ENCODE measurements around the gene GP1BA.

GP1BA gene

GRCh38 chr17:4941319-4941610 lies 9.2 kb downstream of the GP1BA start:
- Histone ChIP-seq H2AFZ (ENCODE audit: low read length) (no peak overlapping the region), H3K9ac (ENCODE audit: low read length) (peak overlapping the region; percentile 97), H3K4me1 (ENCODE audit: insufficient read depth, low read length, severe bottlenecking) (peaks cover 63% of the 10 kb centered on the region), H3F3A (ENCODE audit: insufficient read depth, low read length) (peaks cover 17% of the 10 kb centered on the region), H4K20me1 (ENCODE audit: insufficient read depth, low read length) (no peaks in the 10 kb centered on the region), H3K27ac (ENCODE audit: low read depth, low read length, poor library complexity, severe bottlenecking) (peak overlapping the region; percentile 85), H3K4me3 (ENCODE audit: low read depth, low read length, poor library complexity, severe bottlenecking) (peak overlapping the region; percentile 85), H3K79me2 (ENCODE audit: insufficient read depth, low read length) (peaks cover 16% of the 10 kb centered on the region; the same call in 1 of the 2 replicates), H3K9me3 (ENCODE audit: low read length) (no peaks in the 10 kb centered on the region), H3K9me2 (ENCODE audit: low read depth, low read length) (no peaks in the 10 kb centered on the region), H3K4me2 (ENCODE audit: low read length) (peak overlapping the region; percentile 100), H3K36me3 (ENCODE audit: insufficient read depth, low read length) (peaks cover 75% of the 10 kb centered on the region), H3K27me3 (ENCODE audit: insufficient read depth, low read length) (no peaks in the 10 kb centered on the region)
- TF ChIP-seq CTCF (IDR thresholded peaks at IDR 0.05; ENCODE audit: low read length) (no peak), EZH2 (IDR thresholded peaks at IDR 0.05; ENCODE audit: borderline replicate concordance, low read length) (no peak)

GRCh38 chr17:4942760-4943508 lies 10.9 kb downstream of the GP1BA start:
- Histone ChIP-seq H3K9ac (ENCODE audit: low read length) (no peak overlapping the region), H4K20me1 (ENCODE audit: insufficient read depth, low read length) (no peaks in the 10 kb centered on the region), H3K79me2 (ENCODE audit: insufficient read depth, low read length) (peaks cover 21% of the 10 kb centered on the region), H3K9me3 (ENCODE audit: low read length) (no peaks in the 10 kb centered on the region), H2AFZ (ENCODE audit: low read length) (no peak overlapping the region), H3K27me3 (ENCODE audit: insufficient read depth, low read length) (no peaks in the 10 kb centered on the region), H3K4me1 (ENCODE audit: insufficient read depth, low read length, severe bottlenecking) (peaks cover 71% of the 10 kb centered on the region), H3K27ac (ENCODE audit: low read depth, low read length, poor library complexity, severe bottlenecking) (no peak overlapping the region), H3K4me2 (ENCODE audit: low read length) (no peak overlapping the region), H3K4me3 (ENCODE audit: low read depth, low read length, poor library complexity, severe bottlenecking) (no peak overlapping the region), H3K36me3 (ENCODE audit: insufficient read depth, low read length) (peaks cover 74% of the 10 kb centered on the region), H3K9me2 (ENCODE audit: low read depth, low read length) (no peaks in the 10 kb centered on the region), H3F3A (ENCODE audit: insufficient read depth, low read length) (peaks cover 18% of the 10 kb centered on the region)
- no peak for TF ChIP-seq CTCF (IDR thresholded peaks at IDR 0.05; ENCODE audit: low read length)
- TF ChIP-seq EZH2 (IDR thresholded peaks at IDR 0.05; ENCODE audit: borderline replicate concordance, low read length): no peak

- H3K27ac ChIP-seq (ENCODE audit: low read depth, low read length, poor library complexity, severe bottlenecking): peak overlapping the region; percentile 83
- H3K4me3 ChIP-seq (ENCODE audit: low read depth, low read length, poor library complexity, severe bottlenecking): peak overlapping the region; percentile 84
- H3K79me2 ChIP-seq (ENCODE audit: insufficient read depth, low read length): peaks cover 20% of the 10 kb centered on the region
- H3K9me3 ChIP-seq (ENCODE audit: low read length): no peaks in the 10 kb centered on the region
- TF ChIP-seq CTCF (IDR thresholded peaks at IDR 0.05; ENCODE audit: low read length) (no peak), EZH2 (IDR thresholded peaks at IDR 0.05; ENCODE audit: borderline replicate concordance, low read length) (no peak)
- peak overlapping the region; percentile 41; the same call in 1 of the 2 replicates for H3K9ac ChIP-seq (ENCODE audit: low read length)
- H4K20me1 ChIP-seq (ENCODE audit: insufficient read depth, low read length): no peaks in the 10 kb centered on the region
- H2AFZ ChIP-seq (ENCODE audit: low read length): no peak overlapping the region
- H3K36me3 ChIP-seq (ENCODE audit: insufficient read depth, low read length): peaks cover 72% of the 10 kb centered on the region
- H3K27me3 ChIP-seq (ENCODE audit: insufficient read depth, low read length): no peaks in the 10 kb centered on the region
- H3K4me2 ChIP-seq (ENCODE audit: low read length): peak overlapping the region; percentile 49
- H3K9me2 ChIP-seq (ENCODE audit: low read depth, low read length): no peaks in the 10 kb centered on the region
- peaks cover 18% of the 10 kb centered on the region for H3F3A ChIP-seq (ENCODE audit: insufficient read depth, low read length)
- H3K4me1 ChIP-seq (ENCODE audit: insufficient read depth, low read length, severe bottlenecking): peaks cover 61% of the 10 kb centered on the region
Measured at GRCh38 chr17:4944163-4944553, 12.1 kb downstream of the GP1BA start.

All from OCI-LY1 (cell line).